Thyroid gland (tissue), 4 donors: Measurements from ENCODE around the gene KCNH6.

Experiments used
- POLR2A ChIP-seq, 2 donors: fragments of 450-650 bp; IDR thresholded peaks; one replicate each; pipeline ENCODE4 v1.6.1; 2017; ENCODE audit warnings: antibody characterized with exemption in 2 of 2, mild to moderate bottlenecking in 2 of 2, moderate library complexity in 1 of 2
- TF ChIP-seq, protein P1 (sequence below), 6 experiments: fragments of 200-600 bp in 3 of 6; fragments of 450-650 bp in 3 of 6; sonication (generic) in 3 of 6; IDR thresholded peaks; one replicate each; pipeline ENCODE4 v1.5.1; 2016 to 2019; ENCODE audit warnings: antibody characterized with exemption in 6 of 6, mild to moderate bottlenecking in 2 of 6, inconsistent platforms in 1 of 6, moderate library complexity in 1 of 6

DNA sequence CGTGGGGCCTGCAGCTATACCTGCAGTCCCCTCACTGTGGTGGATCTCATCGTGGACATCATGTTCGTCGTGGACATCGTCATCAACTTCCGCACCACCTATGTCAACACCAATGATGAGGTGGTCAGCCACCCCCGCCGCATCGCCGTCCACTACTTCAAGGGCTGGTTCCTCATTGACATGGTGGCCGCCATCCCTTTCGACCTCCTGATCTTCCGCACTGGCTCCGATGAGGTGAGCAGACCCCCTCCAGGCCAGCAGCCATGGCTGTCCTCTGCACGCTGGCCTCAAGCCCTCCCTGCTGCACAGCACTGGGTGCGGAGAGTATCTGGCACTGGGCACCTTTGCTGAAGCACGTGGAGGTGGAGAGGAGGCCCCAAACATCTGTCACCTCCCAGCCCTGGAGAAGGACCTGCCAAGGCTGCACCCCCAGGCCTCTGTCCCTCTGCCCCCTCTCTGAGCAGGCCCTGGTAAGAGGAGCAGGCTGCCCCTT is 11.0 kb downstream of the KCNH6 start:
- no peak for TF ChIP-seq POLR2A (IDR thresholded peaks at IDR 0.05)
- TF ChIP-seq, protein P1, sequence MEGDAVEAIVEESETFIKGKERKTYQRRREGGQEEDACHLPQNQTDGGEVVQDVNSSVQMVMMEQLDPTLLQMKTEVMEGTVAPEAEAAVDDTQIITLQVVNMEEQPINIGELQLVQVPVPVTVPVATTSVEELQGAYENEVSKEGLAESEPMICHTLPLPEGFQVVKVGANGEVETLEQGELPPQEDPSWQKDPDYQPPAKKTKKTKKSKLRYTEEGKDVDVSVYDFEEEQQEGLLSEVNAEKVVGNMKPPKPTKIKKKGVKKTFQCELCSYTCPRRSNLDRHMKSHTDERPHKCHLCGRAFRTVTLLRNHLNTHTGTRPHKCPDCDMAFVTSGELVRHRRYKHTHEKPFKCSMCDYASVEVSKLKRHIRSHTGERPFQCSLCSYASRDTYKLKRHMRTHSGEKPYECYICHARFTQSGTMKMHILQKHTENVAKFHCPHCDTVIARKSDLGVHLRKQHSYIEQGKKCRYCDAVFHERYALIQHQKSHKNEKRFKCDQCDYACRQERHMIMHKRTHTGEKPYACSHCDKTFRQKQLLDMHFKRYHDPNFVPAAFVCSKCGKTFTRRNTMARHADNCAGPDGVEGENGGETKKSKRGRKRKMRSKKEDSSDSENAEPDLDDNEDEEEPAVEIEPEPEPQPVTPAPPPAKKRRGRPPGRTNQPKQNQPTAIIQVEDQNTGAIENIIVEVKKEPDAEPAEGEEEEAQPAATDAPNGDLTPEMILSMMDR (IDR thresholded peaks at IDR 0.05) = no peak
